GM12872 (cell line): Measurements from ENCODE around the gene NKAIN4.

Experiments
- TF ChIP-seq, protein P1 (sequence below): IDR thresholded peaks from 3 replicates; pipeline ENCODE4 v1.5.1; 2011; ENCODE audit warnings: low read depth, mild to moderate bottlenecking, low read length, moderate library complexity; ENCODE audit not compliant: insufficient read depth

Gene NKAIN4

DNA sequence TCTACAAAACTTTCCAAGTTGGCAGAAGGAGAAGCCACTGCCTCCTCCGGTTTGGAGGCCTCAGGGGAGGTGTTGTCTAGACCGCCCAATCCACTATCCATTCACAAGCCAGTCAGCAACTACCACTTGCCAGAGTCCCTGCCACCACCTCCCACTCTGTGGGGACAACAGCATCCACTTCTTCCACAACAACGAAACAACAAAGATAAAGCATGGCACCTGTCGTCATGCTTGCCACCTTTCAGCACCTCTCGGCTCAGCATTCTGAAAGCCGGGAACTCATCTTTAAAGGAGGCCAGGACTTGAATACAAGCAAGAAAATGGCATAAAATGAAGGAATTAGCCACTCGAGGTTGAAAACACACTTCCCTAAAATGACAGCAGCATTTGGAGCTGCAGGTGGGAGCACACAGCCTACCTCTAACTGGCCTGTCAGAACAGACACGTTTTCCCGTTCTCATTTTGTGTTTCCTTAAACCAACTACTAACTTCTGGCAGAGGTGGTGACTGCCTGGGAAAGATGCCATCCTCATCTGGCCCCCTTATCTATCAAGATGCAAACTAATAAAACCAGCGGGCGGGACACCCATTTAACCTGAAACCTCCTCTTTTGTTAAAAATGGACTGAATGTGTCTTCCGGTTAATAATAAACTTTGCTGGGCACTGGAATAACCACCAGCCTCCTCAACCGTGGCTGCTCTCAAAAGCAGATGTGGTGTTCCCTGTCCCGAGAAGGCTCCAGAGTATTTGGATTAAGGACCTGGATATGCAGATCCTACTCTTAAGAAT lies 60.1 kb downstream of the NKAIN4 start:
- TF ChIP-seq, protein P1, sequence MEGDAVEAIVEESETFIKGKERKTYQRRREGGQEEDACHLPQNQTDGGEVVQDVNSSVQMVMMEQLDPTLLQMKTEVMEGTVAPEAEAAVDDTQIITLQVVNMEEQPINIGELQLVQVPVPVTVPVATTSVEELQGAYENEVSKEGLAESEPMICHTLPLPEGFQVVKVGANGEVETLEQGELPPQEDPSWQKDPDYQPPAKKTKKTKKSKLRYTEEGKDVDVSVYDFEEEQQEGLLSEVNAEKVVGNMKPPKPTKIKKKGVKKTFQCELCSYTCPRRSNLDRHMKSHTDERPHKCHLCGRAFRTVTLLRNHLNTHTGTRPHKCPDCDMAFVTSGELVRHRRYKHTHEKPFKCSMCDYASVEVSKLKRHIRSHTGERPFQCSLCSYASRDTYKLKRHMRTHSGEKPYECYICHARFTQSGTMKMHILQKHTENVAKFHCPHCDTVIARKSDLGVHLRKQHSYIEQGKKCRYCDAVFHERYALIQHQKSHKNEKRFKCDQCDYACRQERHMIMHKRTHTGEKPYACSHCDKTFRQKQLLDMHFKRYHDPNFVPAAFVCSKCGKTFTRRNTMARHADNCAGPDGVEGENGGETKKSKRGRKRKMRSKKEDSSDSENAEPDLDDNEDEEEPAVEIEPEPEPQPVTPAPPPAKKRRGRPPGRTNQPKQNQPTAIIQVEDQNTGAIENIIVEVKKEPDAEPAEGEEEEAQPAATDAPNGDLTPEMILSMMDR: no peak

DNA sequence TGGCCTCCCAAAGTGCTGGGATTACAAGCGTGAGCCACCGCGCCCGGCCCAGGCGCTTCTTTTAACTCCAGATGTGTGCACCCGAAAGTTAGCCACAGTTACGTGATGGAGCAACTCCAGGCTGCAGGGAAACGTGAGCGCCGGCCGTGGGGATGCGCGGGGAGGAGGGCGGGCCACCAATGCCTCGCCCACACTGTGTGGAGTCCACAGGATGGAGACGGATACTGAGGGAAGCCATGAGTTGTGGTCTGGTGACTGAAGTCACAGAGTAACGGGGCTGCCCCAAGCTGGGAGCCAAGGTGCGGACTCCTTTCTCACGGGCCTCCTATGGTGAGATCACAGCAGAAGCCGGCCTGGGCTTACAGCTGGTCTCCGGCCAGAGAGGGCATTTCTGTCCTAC lies 61.5 kb downstream of the NKAIN4 start:
- TF ChIP-seq, protein P1: no peak

DNA sequence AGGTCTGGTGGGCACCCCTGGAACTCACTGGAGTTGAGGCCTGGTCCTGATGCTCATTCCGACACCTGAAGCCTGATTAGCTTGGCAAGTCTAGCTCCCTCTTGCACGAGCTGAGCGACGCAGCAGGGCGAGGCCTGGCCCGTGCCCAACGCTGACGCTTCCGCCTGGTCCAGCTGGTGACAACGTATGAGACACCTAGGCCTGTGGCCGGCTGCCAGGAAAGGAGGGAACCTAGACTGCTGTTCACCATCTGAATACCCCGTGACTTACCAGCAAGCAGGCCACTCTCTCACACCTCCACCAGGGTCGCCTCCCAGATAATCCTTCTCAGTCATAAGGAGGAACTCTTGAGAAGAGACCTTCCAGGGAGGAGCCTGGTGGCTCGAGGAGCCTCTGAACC lies 62.9 kb downstream of the NKAIN4 start:
- TF ChIP-seq, protein P1: no peak

DNA sequence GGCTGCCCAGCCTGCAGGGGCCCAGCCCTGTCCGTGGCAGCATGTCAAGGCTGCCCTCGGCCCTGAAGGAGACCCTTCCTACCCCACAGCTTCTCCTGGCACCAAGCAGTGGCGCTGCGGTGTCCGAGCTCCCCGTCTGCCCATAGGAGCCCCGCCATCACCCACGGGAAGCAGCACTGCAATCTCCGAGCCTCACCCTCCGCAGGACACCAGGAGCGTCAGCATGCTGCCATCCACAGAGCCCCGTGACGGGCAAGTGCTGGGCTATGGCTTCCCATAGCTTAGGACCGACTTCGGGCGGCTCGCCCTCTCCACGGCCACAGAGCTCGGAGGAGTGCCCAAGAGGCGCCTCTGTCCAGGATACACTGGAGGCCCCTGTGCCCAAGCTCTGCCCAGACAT lies 63.4 kb downstream of the NKAIN4 start:
- TF ChIP-seq, protein P1: no peak
